T-helper 2 cell treated with Interferon-gamma antibody and Interleukin-4, amounts not matched to agents 100 ng/mL and 5 ng/mL, for 36 hours (primary cell): ENCODE results near the gene COMMD4. TPM values are rescaled to one million over a fixed set of nuclear protein-coding genes. Genes with fewer than 3 reads are reported as not detected.
"Not testable (repeated sequence)": the region's sequence is repeated elsewhere in the genome, so short reads cannot be mapped to it uniquely, and the experiment has no call there.

ENCODE experiments used
- intact Hi-C: fragments of 100-400 bp; cut with micrococcal nuclease; formaldehyde crosslinking; loops from one replicate; pipeline ENCODE4 v1.15.1; 2023
- total RNA-seq: library from RNA; stranded (reverse); gene quantifications from 2 replicates; pipeline ENCODE4 v1.2.3, GENCODE V29; 2022

The COMMD4 gene
- total RNA-seq, 1 donor from 2014 or later, result 82.6 TPM

GRCh38 chr15:75332093-75332492 is 3.8 kb upstream of the COMMD4 start:
- intact Hi-C loops, result not testable (repeated sequence)

- intact Hi-C loops, result not testable (repeated sequence)
Measured at GRCh38 chr15:75333654-75334419, 2.0 kb upstream of the COMMD4 start.

- intact Hi-C loops, result no loop called here
Measured at GRCh38 chr15:75335313-75335704, 554 bp upstream of the COMMD4 start.

GRCh38 chr15:75338661-75339240 is 2.9 kb downstream of the COMMD4 start:
- intact Hi-C loops, result no loop called here

- intact Hi-C loops, result no loop called here
Measured at GRCh38 chr15:75339531-75340240, 3.8 kb downstream of the COMMD4 start.

- intact Hi-C loops, result no loop called here
Measured at GRCh38 chr15:75342221-75342620, 6.4 kb downstream of the COMMD4 start.

- intact Hi-C loops, result not testable (repeated sequence)
Measured at GRCh38 chr15:75343953-75344352, 8.1 kb downstream of the COMMD4 start.

GRCh38 chr15:75346796-75347221 is 10.9 kb downstream of the COMMD4 start, which contains the start of gene NEIL1:
Gene NEIL1, plus strand, starts transcription at chr15:75347039. Its CDS starts 1,867 bp downstream, at chr15:75348906.
- intact Hi-C loops, result no loop called here

- intact Hi-C loops, result no loop called here
Measured at GRCh38 chr15:75347222-75348033, 11.6 kb downstream of the COMMD4 start.

- intact Hi-C loops, result no loop called here
Measured at GRCh38 chr15:75348034-75348561, 12.2 kb downstream of the COMMD4 start.

- intact Hi-C loops, result no loop called here
Measured at GRCh38 chr15:75348562-75349350, 12.9 kb downstream of the COMMD4 start.

GRCh38 chr15:75349351-75349669 is 13.4 kb downstream of the COMMD4 start:
- intact Hi-C loops, result not testable (repeated sequence)

- intact Hi-C loops, result no loop called here
Measured at GRCh38 chr15:75349851-75350588, 14.2 kb downstream of the COMMD4 start.

- intact Hi-C loops, result no loop called here
Measured at GRCh38 chr15:75350601-75351361, 14.9 kb downstream of the COMMD4 start.

GRCh38 chr15:75352186-75353080 is 16.6 kb downstream of the COMMD4 start:
- intact Hi-C loops, result no loop called here

GRCh38 chr15:75353604-75354003 is 17.7 kb downstream of the COMMD4 start:
- intact Hi-C loops, result no loop called here

- intact Hi-C loops, result no loop called here
Measured at GRCh38 chr15:75354454-75354853, 18.6 kb downstream of the COMMD4 start.

GRCh38 chr15:75355369-75355768 is 19.5 kb downstream of the COMMD4 start:
- intact Hi-C loops, result no loop called here
